ENCODE measurements around the gene C1orf116. TPM values are rescaled to one million over a fixed set of nuclear protein-coding genes. Genes with fewer than 3 reads are reported as not detected.

C1orf116 gene
- polyA plus RNA-seq, 1 of the 3 experiments (the other 2 are of a cell fraction): 0.02 TPM

- H3K9me3 ChIP-seq: no peaks in the 10 kb centered on the region
- H2AFZ ChIP-seq (ENCODE audit: low read depth): no peak overlapping the region
- H3K4me1 ChIP-seq (ENCODE audit: control insufficient read depth in 1 of 2, insufficient read depth in 2 of 2, low read depth in 1 of 2, low read length in 1 of 2): no peaks in the 10 kb centered on the region
- H3K27ac ChIP-seq (ENCODE audit: low read depth in 2 of 2, low read length in 1 of 2): no peak overlapping the region
- ChIA-PET CTCF (interaction anchor here (0.9 to 1.5 kb wide), 4 partner anchors 11 to 67 kb away, joined by 3 to 5 read pairs (median 3); no protein-coding TSS in a partner anchor), POLR2A (interaction anchor here (1.2 kb wide), 1 partner anchor 19 kb away, joined by 5 read pairs; the partner anchor contains the start of gene PFKFB2)
- no peaks in the 10 kb centered on the region for H3F3A ChIP-seq (replicated peaks; ENCODE audit: insufficient read depth)
- H4K20me1 ChIP-seq (ENCODE audit: insufficient read depth): no peaks in the 10 kb centered on the region
- DNase-seq: no peak
- no peaks in the 10 kb centered on the region for H3K79me2 ChIP-seq (ENCODE audit: insufficient read depth)
- TF ChIP-seq MXI1 (IDR thresholded peaks at IDR 0.05; ENCODE audit: low read depth, low read length) (no peak), TAF1 (IDR thresholded peaks at IDR 0.05; ENCODE audit: borderline replicate concordance, low read depth, low read length) (no peak), YY1 (IDR thresholded peaks at IDR 0.05; ENCODE audit: low read depth) (no peak), RCOR1 (IDR thresholded peaks at IDR 0.05; ENCODE audit: low read length) (no peak), REST (IDR thresholded peaks at IDR 0.05; ENCODE audit: low read depth, low read length) (no peak), GATA2 (CRISPR knock-in tag; IDR thresholded peaks at IDR 0.05) (no peak), TEAD4 (IDR thresholded peaks at IDR 0.05; ENCODE audit: borderline replicate concordance, insufficient read depth) (no peak), NRF1 (IDR thresholded peaks at IDR 0.05; ENCODE audit: low read depth, low read length) (no peak), PBX3 (IDR thresholded peaks at IDR 0.05) (no peak), FOXJ3 (CRISPR knock-in tag; IDR thresholded peaks at IDR 0.05) (no peak), SMC3 (IDR thresholded peaks at IDR 0.05; ENCODE audit: low read depth, low read length) (no peak), EP300 (IDR thresholded peaks at IDR 0.05; ENCODE audit: borderline replicate concordance in 1 of 2, low read depth in 1 of 2, low read length in 1 of 2) (no peak), POLR2AphosphoS5 (IDR thresholded peaks at IDR 0.05; ENCODE audit: low read depth, low read length) (no peak)
- H3K27me3 ChIP-seq (ENCODE audit: insufficient read depth): no peaks in the 10 kb centered on the region
- H3K36me3 ChIP-seq (replicated peaks in 1 of 2; ENCODE audit: control insufficient read depth in 1 of 2, insufficient read depth in 2 of 2, low read length in 1 of 2): peaks cover 10 to 23% of the 10 kb centered on the region in 2 experiments
- H3K4me2 ChIP-seq: no peak overlapping the region
- WGBS (ENCODE audit: low lambda C conversion rate): 94% methylated on average over 6 of the region's 6 CpGs
- no peaks in the 10 kb centered on the region for H3K9me2 ChIP-seq
- no peak overlapping the region for H3K4me3 ChIP-seq (ENCODE audit: low read depth in 2 of 2, low read length in 1 of 2)
- H3K9ac ChIP-seq: no peak overlapping the region
Observed at GRCh38 chr1:207071426-207071825, 38.9 kb upstream of the C1orf116 start.

- no peak for DNase-seq
- no peak overlapping the region for H3K27ac ChIP-seq (ENCODE audit: low read depth in 2 of 2, low read length in 1 of 2)
- H3K9me3 ChIP-seq: no peaks in the 10 kb centered on the region
- no peak overlapping the region for H3K9ac ChIP-seq
- H3K27me3 ChIP-seq (ENCODE audit: insufficient read depth): no peaks in the 10 kb centered on the region
- no peaks in the 10 kb centered on the region for H3K79me2 ChIP-seq (ENCODE audit: insufficient read depth)
- ChIA-PET CTCF (interaction anchor here (0.7 to 1.5 kb wide), 4 partner anchors 11 to 66 kb away, joined by 3 read pairs; no protein-coding TSS in a partner anchor), POLR2A (interaction anchor here (1.2 kb wide), 1 partner anchor 18 kb away, joined by 5 read pairs; the partner anchor contains the start of gene PFKFB2)
- H3K4me2 ChIP-seq: no peak overlapping the region
- no peaks in the 10 kb centered on the region for H4K20me1 ChIP-seq (ENCODE audit: insufficient read depth)
- H3F3A ChIP-seq (replicated peaks; ENCODE audit: insufficient read depth): no peaks in the 10 kb centered on the region
- peaks cover 10 to 25% of the 10 kb centered on the region in 2 experiments for H3K36me3 ChIP-seq (replicated peaks in 1 of 2; ENCODE audit: control insufficient read depth in 1 of 2, insufficient read depth in 2 of 2, low read length in 1 of 2)
- WGBS (ENCODE audit: low lambda C conversion rate): 83% methylated on average over 4 of the region's 4 CpGs
- no peaks in the 10 kb centered on the region for H3K4me1 ChIP-seq (ENCODE audit: control insufficient read depth in 1 of 2, insufficient read depth in 2 of 2, low read depth in 1 of 2, low read length in 1 of 2)
- TF ChIP-seq FOXM1 (IDR thresholded peaks at IDR 0.05; ENCODE audit: low read depth) (no peak), GATA2 (CRISPR knock-in tag; IDR thresholded peaks at IDR 0.05) (no peak), FOXJ3 (CRISPR knock-in tag; IDR thresholded peaks at IDR 0.05) (no peak), RCOR1 (IDR thresholded peaks at IDR 0.05; ENCODE audit: low read length) (no peak), GABPA (IDR thresholded peaks at IDR 0.05; ENCODE audit: low read depth) (no peak), IRF3 (IDR thresholded peaks at IDR 0.05; ENCODE audit: low read depth, low read length) (no peak), JUND (IDR thresholded peaks at IDR 0.05) (no peak), NFIC (IDR thresholded peaks at IDR 0.05; ENCODE audit: borderline replicate concordance) (no peak)
- no peak overlapping the region for H3K4me3 ChIP-seq (ENCODE audit: low read depth in 2 of 2, low read length in 1 of 2)
- no peak overlapping the region for H2AFZ ChIP-seq (ENCODE audit: low read depth)
- H3K9me2 ChIP-seq: no peaks in the 10 kb centered on the region
Observed at GRCh38 chr1:207070811-207071210, 38.3 kb upstream of the C1orf116 start.

Measured in SK-N-SH (cell line).